GM18505 (cell line): ENCODE results near the gene LAT.
"Not testable (repeated sequence)": the region's sequence is repeated elsewhere in the genome, so short reads cannot be mapped to it uniquely, and the experiment has no call there.

Source experiments
- ATAC-seq: cut with Tn5 transposase; IDR thresholded peaks from one replicate; pipeline ENCODE4 v1.9.1; 2021; ENCODE audit not compliant: unreplicated experiment
- POLR2A ChIP-seq: IDR thresholded peaks from 4 replicates; pipeline ENCODE4 v1.6.1; 2011; ENCODE audit warnings: borderline replicate concordance; ENCODE audit not compliant: insufficient read depth, insufficient read length; ENCODE audit errors: extremely low read depth

Gene LAT

GRCh38 chr16:28985211-28986041, 574 bp downstream of the LAT start:
- no peak for TF ChIP-seq POLR2A
- no peak for ATAC-seq

- no peak for ATAC-seq
- no peak for TF ChIP-seq POLR2A
Observed at GRCh38 chr16:28986046-28986445, 1.2 kb downstream of the LAT start.

GRCh38 chr16:28986492-28986891, 1.6 kb downstream of the LAT start:
- ATAC-seq = no peak
- TF ChIP-seq POLR2A = no peak

GRCh38 chr16:28987170-28987853, 2.5 kb downstream of the LAT start:
- no peak for TF ChIP-seq POLR2A
- ATAC-seq = no peak

GRCh38 chr16:28989363-28989762, 4.5 kb downstream of the LAT start:
- no peak for TF ChIP-seq POLR2A
- ATAC-seq = no peak

GRCh38 chr16:28990375-28991040, 5.7 kb downstream of the LAT start:
- no peak for TF ChIP-seq POLR2A
- ATAC-seq = no peak

GRCh38 chr16:28991687-28992086, 6.8 kb downstream of the LAT start:
- TF ChIP-seq POLR2A = no peak

GRCh38 chr16:28992496-28992895, 7.6 kb downstream of the LAT start:
- ATAC-seq = no peak
- TF ChIP-seq POLR2A = no peak

More at GRCh38 chr16:28991687-28992086, 6.8 kb downstream of the LAT start:
- no peak for ATAC-seq

- ATAC-seq = no peak
- TF ChIP-seq POLR2A = no peak
Observed at GRCh38 chr16:28998837-28999236, 14.0 kb downstream of the LAT start.

GRCh38 chr16:28999577-28999976, 14.7 kb downstream of the LAT start:
- TF ChIP-seq POLR2A = no peak
- no peak for ATAC-seq

GRCh38 chr16:29000019-29000418, 15.2 kb downstream of the LAT start:
- no peak for TF ChIP-seq POLR2A
- ATAC-seq = no peak

GRCh38 chr16:29004496-29005139, 19.8 kb downstream of the LAT start:
- ATAC-seq = not testable (repeated sequence)
